Gastroesophageal sphincter (tissue), 3 donors: ENCODE measurements around the gene KCNAB1.

ENCODE experiments used
- POLR2A ChIP-seq, 2 donors: fragments of 450-650 bp; IDR thresholded peaks; one replicate each; pipeline ENCODE4 v1.6.1; 2017; ENCODE audit warnings: antibody characterized with exemption in 2 of 2, mild to moderate bottlenecking in 2 of 2, moderate library complexity in 1 of 2
- POLR2AphosphoS5 ChIP-seq: sonication (generic); formaldehyde crosslinking; IDR thresholded peaks from one replicate; pipeline ENCODE4 v1.6.1; 2017; ENCODE audit warnings: antibody characterized with exemption
- TF ChIP-seq, protein P1 (sequence below), 4 experiments: fragments of 200-600 bp in 2 of 4; fragments of 450-650 bp in 2 of 4; sonication (generic) in 1 of 4; IDR thresholded peaks; one replicate each; pipeline ENCODE4 v1.5.1; 2017 to 2019; ENCODE audit warnings: antibody characterized with exemption in 4 of 4, mild to moderate bottlenecking in 2 of 4, moderate library complexity in 2 of 4

DNA sequence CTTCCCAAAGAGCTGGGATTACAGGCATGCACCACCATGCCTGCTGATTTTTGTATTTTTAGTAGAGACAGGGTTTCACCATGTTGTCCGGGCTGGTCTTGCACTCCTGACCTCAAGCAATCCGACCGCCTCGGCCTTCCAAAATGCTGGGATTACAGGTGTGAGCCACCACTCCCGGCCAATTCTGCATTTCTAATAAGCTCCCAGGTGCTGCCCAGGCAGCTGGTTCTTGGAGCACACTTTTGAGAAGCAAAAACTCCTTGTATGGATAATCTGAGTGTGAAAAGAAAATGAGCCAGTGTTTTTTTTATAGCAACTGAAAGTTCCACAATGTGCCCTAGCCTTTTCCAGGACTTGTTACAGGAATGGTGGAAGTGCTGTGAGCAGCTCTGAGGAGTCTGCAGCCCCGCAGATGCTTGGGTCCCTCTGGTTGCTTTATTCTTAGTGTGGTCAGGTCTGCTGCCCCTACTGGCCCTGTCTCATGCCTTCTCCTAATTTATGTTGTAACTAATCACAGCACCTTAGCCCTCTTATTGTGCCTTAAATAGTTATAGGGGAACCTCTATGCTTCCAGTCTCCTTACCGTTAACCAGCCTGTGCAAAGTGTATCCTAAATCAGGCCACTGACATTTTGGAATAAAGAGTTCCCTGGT lies 13.5 kb upstream of the KCNAB1 start:
- TF ChIP-seq, protein P1, sequence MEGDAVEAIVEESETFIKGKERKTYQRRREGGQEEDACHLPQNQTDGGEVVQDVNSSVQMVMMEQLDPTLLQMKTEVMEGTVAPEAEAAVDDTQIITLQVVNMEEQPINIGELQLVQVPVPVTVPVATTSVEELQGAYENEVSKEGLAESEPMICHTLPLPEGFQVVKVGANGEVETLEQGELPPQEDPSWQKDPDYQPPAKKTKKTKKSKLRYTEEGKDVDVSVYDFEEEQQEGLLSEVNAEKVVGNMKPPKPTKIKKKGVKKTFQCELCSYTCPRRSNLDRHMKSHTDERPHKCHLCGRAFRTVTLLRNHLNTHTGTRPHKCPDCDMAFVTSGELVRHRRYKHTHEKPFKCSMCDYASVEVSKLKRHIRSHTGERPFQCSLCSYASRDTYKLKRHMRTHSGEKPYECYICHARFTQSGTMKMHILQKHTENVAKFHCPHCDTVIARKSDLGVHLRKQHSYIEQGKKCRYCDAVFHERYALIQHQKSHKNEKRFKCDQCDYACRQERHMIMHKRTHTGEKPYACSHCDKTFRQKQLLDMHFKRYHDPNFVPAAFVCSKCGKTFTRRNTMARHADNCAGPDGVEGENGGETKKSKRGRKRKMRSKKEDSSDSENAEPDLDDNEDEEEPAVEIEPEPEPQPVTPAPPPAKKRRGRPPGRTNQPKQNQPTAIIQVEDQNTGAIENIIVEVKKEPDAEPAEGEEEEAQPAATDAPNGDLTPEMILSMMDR (IDR thresholded peaks at IDR 0.05), result no peak
- no peak for TF ChIP-seq POLR2A (IDR thresholded peaks at IDR 0.05)
- TF ChIP-seq POLR2AphosphoS5, result no peak
